Renal cortical epithelial cell (primary cell): ENCODE data around the gene GRAMD2A. TPM values are rescaled to one million over a fixed set of nuclear protein-coding genes. Genes with fewer than 3 reads are reported as not detected.
A peak's percentile ranks its signal among the peaks of the same experiment; 100 is the strongest.

Source experiments
- DNase-seq: peaks from one replicate; pipeline ENCODE4 v3.0.0-alpha.2; 2011; ENCODE audit warnings: low read depth
- total RNA-seq: library from RNA; depleted of rRNA; stranded (reverse); fragments of >200 nt; gene quantifications from 2 replicates; pipeline ENCODE4 v1.2.3, GENCODE V29; 2014

The GRAMD2A gene
- total RNA-seq, 1 donor from 2014 or later, result 1.8 TPM

DNA sequence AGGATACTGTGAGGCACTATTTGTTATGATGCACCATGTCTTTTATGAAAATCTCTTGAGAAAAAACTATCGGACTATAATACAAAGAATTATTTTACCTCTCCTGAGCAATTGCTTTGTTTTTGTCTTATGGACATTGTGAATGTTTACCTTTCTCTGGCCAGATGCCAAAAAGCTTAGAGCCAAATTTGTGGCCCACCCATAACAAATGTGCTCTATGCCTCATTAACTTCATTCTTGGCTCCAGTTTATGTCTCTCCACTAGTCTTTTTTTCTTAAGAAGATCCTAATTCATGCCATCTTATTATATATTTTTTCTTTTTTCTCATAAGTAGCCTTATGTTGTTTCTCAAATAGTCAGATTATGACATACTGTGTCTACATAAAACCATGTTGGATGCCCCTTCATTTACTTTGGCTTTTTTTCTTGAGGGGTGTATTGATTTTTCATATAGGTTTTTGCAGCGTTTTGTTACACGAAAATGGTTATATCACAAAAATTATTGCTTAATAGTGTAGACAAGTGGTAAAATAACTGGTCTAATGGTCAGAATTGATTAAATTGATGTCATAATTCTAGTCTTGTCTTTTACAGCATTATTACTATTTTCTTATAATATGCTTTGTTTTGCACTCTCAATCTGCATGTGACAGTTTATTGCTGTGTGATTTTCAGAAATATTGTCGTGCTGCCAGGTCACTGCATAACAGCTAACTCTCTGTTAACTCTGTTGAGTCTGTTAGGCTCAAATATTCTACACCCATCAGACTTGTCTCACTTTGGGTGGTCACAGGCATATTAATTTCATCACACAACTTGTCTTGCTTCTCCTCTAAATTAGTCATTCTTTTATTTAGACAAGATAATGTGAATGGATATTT, 61.2 kb downstream of the GRAMD2A start:
- DNase-seq, result peak; percentile 79

DNA sequence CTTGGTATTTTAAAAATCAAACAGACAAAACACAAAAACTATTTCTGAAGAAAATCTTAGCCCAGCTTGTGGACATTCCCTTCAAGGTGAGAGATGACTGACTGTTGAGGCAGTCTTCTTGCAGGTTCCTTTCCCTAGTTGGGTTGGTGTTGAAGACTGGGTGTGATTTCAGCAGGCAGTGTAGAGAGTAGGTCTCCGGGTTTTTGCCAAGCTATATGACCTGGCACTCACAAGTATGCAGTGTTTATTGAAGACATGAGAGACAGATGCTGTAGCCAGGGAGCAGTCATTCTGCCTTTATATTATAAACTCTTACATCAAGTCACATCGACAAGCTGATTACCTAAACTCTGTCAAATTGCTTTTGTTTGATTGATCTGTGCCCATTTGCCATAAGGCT, 61.9 kb downstream of the GRAMD2A start:
- DNase-seq, result peak; percentile 49

- no peak for DNase-seq
These were observed 64.4 kb downstream of the GRAMD2A start for GRCh38 chr15:72133211-72133610.

- no peak for DNase-seq
These were observed 65.7 kb downstream of the GRAMD2A start for GRCh38 chr15:72131922-72132321.

GRCh38 chr15:72130272-72130671, 67.3 kb downstream of the GRAMD2A start:
- no peak for DNase-seq

DNA sequence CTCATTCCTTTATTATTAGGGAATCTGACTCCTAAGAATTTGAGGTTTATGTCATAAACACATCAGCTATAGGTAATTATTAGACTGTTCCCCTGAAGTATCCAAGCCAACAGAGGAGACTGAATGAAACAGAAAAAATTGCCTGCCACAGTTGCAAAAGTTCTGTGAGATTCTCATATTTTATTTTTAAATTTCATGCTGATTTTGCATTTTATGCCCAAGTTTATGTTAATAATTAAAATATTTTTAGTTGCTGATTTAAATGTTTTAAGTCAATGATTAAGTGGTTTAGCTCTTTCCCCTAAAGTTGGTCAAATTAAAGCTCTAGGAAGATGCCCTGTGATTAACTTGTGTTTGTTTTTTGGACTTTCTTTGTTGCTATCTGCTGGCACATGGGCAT, 69.2 kb downstream of the GRAMD2A start:
- no peak for DNase-seq

- DNase-seq, result no peak
These were observed 69.8 kb downstream of the GRAMD2A start for GRCh38 chr15:72127724-72128322.

GRCh38 chr15:72124218-72124617, 73.4 kb downstream of the GRAMD2A start:
- DNase-seq, result no peak

GRCh38 chr15:72118017-72118978, 79.3 kb downstream of the GRAMD2A start, which contains the start of the genes MYO9A and SENP8:
TSS of gene MYO9A (minus strand) at chr15:72118150. CDS start at chr15:72046563, 71,587 bp downstream.
TSS of gene SENP8 (plus strand) at chr15:72118403. CDS start at chr15:72139624, 21,221 bp downstream.
- peak; percentile 97 for DNase-seq

DNA sequence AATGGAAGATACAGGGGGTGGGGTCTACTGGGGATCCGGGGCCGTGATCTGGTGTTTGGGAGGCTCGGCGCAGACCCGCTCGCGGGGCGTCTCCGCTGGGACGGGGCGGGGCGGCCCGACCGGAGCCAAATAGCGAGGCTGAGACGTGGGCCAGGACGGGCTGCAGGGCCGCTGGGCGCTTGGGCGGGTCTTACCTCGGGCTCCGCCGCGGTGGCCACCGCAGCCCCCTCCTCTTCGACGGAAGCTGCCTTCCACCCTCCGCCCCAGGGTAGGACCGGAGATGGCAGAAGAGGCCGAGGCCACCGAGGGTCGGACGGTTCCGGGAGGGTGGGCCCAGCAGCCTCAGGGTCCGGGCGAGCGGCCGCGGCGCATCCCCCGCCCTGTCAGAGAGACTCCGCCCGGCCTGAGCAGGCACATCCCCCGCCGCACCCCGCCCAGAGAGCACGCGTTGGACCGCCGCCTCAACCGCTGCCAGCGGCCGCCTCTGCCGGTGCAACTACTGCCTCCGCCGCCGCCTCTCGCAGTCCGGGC, 80.0 kb downstream of the GRAMD2A start:
- DNase-seq, result no peak

DNA sequence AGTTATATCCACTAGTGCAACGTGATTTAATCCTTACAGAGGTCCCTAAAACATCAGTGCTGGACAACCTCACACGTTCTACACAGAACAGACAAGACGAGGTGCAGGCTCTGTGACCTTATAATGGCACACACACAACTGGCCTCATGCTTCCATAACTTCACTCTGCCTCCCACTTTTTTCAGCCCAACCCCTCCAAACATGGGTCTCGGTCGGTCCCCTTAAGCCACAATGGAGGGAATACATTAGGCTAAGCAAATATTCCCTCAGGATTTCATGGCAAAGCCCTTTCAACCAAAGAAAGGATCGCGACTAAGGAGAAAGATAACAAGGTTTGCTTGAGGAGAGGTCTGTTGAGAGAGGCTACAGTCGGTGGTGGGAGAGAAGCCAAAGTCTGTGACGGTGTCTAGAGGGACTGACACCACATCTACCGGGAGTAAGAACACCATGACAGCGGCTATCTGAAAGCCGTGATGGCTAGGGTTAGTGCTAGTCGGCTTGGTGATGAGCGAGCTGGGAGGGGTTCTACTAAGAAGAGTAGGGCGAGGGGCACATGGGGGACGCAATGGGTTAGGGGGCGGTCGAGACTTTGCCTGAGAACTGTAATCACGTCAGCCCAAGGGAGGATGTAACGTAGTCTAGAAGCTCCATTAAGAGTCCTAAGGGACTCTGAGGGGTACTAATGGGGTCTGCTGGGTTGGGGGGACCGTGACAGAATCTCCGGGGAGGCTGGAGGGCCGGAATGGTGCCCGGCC, 80.7 kb downstream of the GRAMD2A start:
- DNase-seq, result no peak

DNA sequence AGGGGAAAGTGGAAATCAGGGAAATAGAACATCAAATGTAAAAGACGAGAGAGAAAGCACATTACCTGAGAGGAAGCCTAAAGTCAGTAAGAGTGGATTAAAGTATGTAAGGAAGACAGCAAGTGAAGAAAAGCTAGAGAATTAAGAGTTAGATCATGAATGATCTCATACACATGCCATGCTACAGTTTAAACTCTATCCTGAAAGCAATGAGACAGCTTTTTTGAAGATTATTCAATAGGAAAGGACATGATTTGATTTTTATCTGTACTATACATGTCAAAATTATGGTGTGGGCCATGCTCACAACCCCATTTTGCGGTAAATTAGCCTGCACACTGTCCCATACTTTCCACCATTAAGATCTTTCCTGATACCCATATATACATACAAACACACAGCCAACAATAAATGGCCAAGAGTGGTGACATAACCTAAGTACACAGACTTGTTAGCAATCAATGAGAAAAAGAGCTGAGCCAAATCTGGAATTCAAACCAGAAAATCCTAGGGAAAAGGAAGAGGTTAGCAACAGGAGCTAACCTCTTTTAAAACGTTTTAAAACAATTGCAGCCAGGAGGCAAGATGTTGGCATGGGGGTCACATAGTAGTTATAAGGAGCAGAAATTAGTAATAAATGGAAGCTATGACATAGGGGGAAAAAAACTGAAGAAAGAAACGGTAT, 84.1 kb downstream of the GRAMD2A start:
- DNase-seq, result no peak

DNA sequence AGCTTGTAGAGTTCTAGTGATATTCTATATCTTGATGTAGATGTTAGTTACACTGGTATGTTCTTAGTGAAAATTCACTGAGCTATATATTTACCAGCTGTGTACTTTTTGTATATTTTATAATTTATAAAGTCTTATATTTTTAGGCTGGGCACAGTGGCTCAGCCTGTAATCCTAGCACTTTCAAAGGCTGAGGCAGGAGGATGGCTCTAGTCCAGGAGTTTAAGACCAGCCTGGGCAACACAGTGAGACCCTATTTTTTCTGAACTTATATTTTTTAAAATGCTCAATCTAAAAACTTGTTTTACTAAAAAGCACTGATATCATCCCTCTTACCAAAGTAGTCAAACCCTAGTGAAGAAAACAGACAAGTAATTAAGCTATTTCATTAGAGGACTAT, 84.8 kb downstream of the GRAMD2A start:
- DNase-seq, result no peak

DNA sequence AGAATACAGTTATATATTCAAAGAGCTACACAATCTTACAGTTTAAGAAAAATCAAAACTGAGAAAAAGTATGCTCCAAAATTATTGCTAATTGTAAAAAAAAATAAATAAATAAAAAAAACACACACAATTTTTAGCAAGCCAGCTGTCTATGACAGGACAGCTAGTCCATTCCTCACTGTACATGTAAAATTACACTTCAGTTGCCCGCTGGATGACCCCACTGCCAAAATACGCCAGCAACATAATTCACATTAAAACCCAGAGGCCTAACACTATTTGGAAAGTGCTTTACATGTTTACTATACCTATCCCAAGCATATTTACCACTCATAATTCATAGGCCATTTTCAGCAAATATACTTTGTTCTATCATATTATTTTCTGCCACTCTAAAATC, 85.5 kb downstream of the GRAMD2A start:
- no peak for DNase-seq

GRCh38 chr15:72110355-72110754, 87.2 kb downstream of the GRAMD2A start:
- DNase-seq, result peak; percentile 64

Other genes with a start within 250 kb of the GRAMD2A start
- gene MYO9A, start 79.6 kb downstream of the GRAMD2A start, total RNA-seq, result 31.8 and 111 TPM in 2 replicates
- gene SENP8, start 79.4 kb downstream of the GRAMD2A start, total RNA-seq, result 2.6 and 5.6 TPM in 2 replicates
- 3,079 and 5,384 TPM in 2 replicates for gene PKM, start 33.4 kb upstream of the GRAMD2A start, total RNA-seq
- 13.9 and 22.3 TPM in 2 replicates for gene PARP6, start 74.8 kb upstream of the GRAMD2A start, total RNA-seq
- gene CELF6, start 122.4 kb upstream of the GRAMD2A start, total RNA-seq, result 0.15 TPM in 1 of 2 replicates, not detected in the other
- 48.4 and 64.6 TPM in 2 replicates for gene HEXA, start 178.2 kb upstream of the GRAMD2A start, total RNA-seq
- not detected in 2 replicates for gene TMEM202, start 200.5 kb upstream of the GRAMD2A start, total RNA-seq